Fibroblast of lung (primary cell): ENCODE data around the gene CCDC142. TPM values are rescaled to one million over a fixed set of nuclear protein-coding genes. Genes with fewer than 3 reads are reported as not detected.
A peak's percentile ranks its signal among the peaks of the same experiment; 100 is the strongest.

ENCODE experiments used
- DNase-seq, 2 donors: peaks; one replicate each; pipeline versions ENCODE4 v3.0.0 to v3.0.0-alpha.2; 2010; ENCODE audit warnings: low read depth in 2 of 2
- H2AFZ ChIP-seq: 2 replicates; pipeline ENCODE4 v1.5.1; 2012; ENCODE audit warnings: low read length, control low read depth, inconsistent platforms
- H3K27ac ChIP-seq: 2 replicates; pipeline ENCODE4 v1.5.1; 2011; ENCODE audit warnings: low read length, control low read depth; ENCODE audit not compliant: insufficient read depth
- H3K27me3 ChIP-seq: 2 replicates; pipeline ENCODE4 v1.5.1; 2011; ENCODE audit warnings: mild to moderate bottlenecking, low read length; ENCODE audit not compliant: control insufficient read depth, insufficient read depth
- H3K36me3 ChIP-seq: 2 replicates; pipeline ENCODE4 v1.5.1; 2011; ENCODE audit warnings: low read length; ENCODE audit not compliant: control insufficient read depth, insufficient read depth
- H3K4me1 ChIP-seq: 2 replicates; pipeline ENCODE4 v1.5.1; 2011; ENCODE audit warnings: low read length; ENCODE audit not compliant: control insufficient read depth, insufficient read depth; ENCODE audit errors: extremely low read depth
- H3K4me2 ChIP-seq: 2 replicates; pipeline ENCODE4 v1.5.1; 2011; ENCODE audit warnings: low read length, control low read depth; ENCODE audit not compliant: insufficient read depth; ENCODE audit errors: extremely low read depth
- H3K4me3 ChIP-seq, 4 experiments: fragments of 200-600 bp in 1 of 4; sonication (generic) in 1 of 4; replicated peaks in 1 of 4; 2 replicates each; pipeline ENCODE4 v1.5.1; 2011 to 2016; ENCODE audit warnings: low read length in 4 of 4, low read depth in 3 of 4, mild to moderate bottlenecking in 3 of 4, control low read depth in 2 of 4, inconsistent platforms in 1 of 4, mixed read lengths in 1 of 4; ENCODE audit not compliant: insufficient read depth in 1 of 4; ENCODE audit errors: control extremely low read depth in 1 of 4
- H3K79me2 ChIP-seq: 2 replicates; pipeline ENCODE4 v1.5.1; 2012; ENCODE audit warnings: mild to moderate bottlenecking, low read length, inconsistent platforms; ENCODE audit not compliant: control insufficient read depth, insufficient read depth
- H3K9ac ChIP-seq: 2 replicates; pipeline ENCODE4 v1.5.1; 2011; ENCODE audit warnings: mild to moderate bottlenecking, low read length, control low read depth; ENCODE audit not compliant: insufficient read depth
- H3K9me3 ChIP-seq: 2 replicates; pipeline ENCODE4 v1.5.1; 2012; ENCODE audit warnings: low read depth, low read length; ENCODE audit not compliant: control insufficient read depth, insufficient read depth
- H4K20me1 ChIP-seq: 2 replicates; pipeline ENCODE4 v1.5.1; 2011; ENCODE audit warnings: low read length; ENCODE audit not compliant: control insufficient read depth, insufficient read depth; ENCODE audit errors: extremely low read depth
- CTCF ChIP-seq, 2 donors: IDR thresholded peaks in 1 of 2; conservative IDR thresholded peaks in 1 of 2; 1 replicate in 1 of 2; 2 replicates in 1 of 2; pipeline ENCODE4 v1.5.1; 2011 to 2012; ENCODE audit warnings: low read length in 2 of 2, control low read depth in 1 of 2, inconsistent platforms in 1 of 2, low read depth in 1 of 2, mild to moderate bottlenecking in 1 of 2
- EZH2 ChIP-seq: IDR thresholded peaks from 2 replicates; pipeline ENCODE4 v1.5.1; 2012; ENCODE audit warnings: low read length, control low read depth, mild to moderate bottlenecking; ENCODE audit errors: missing control alignments
- polyA plus RNA-seq, 2 donors: library from polyadenylated mRNA; depleted of rRNA in 1 of 2; stranded (reverse) in 1 of 2; unstranded in 1 of 2; fragments of >200 nt; gene quantifications; 2 replicates each; pipeline ENCODE4 v1.2.1, GENCODE V29; 2011 to 2012; ENCODE audit warnings: missing spikeins in 1 of 2
- total RNA-seq: library from RNA; depleted of rRNA; stranded (reverse); fragments of >200 nt; gene quantifications from 2 replicates; pipeline ENCODE4 v1.2.1, GENCODE V29; 2014

CCDC142 gene
- total and polyA plus RNA-seq, 2 donors (not counting 1 experiment from before 2014, with no cell fraction given): 3.8 to 21.3 TPM

- no peak overlapping the region for H3K27ac ChIP-seq
- H3K4me3 ChIP-seq: peak overlapping the region; percentile 44 to 58 (median 48)
- peak overlapping the region; percentile 98 for H3K4me2 ChIP-seq
- H2AFZ ChIP-seq: peak overlapping the region; percentile 71
- H3K27me3 ChIP-seq: no peaks in the 10 kb centered on the region
- no peaks in the 10 kb centered on the region for H4K20me1 ChIP-seq
- DNase-seq: no peak
- H3K79me2 ChIP-seq: no peaks in the 10 kb centered on the region
- no peaks in the 10 kb centered on the region for H3K36me3 ChIP-seq
- peaks cover 9% of the 10 kb centered on the region for H3K4me1 ChIP-seq
- no peak overlapping the region for H3K9ac ChIP-seq
- no peaks in the 10 kb centered on the region for H3K9me3 ChIP-seq
- TF ChIP-seq CTCF (conservative IDR thresholded peaks at IDR 0.05 in 1 of 2, IDR thresholded peaks at IDR 0.05 in 1 of 2; ENCODE audit: low read depth in 1 of 2, low read length in 2 of 2) (no peak), EZH2 (peak; percentile 68)
Observed at GRCh38 chr2:74498500-74499266, 15.9 kb upstream of the CCDC142 start.

GRCh38 chr2:74497777-74498499 lies 15.1 kb upstream of the CCDC142 start:
- Histone ChIP-seq H3K27ac (no peak overlapping the region), H3K27me3 (no peaks in the 10 kb centered on the region), H2AFZ (peak overlapping the region; percentile 71), H3K9ac (no peak overlapping the region), H3K4me3 (peak overlapping the region; percentile 44 to 58 (median 48)), H3K4me2 (peak overlapping the region; percentile 98), H3K9me3 (no peaks in the 10 kb centered on the region), H4K20me1 (no peaks in the 10 kb centered on the region), H3K36me3 (peaks cover 2% of the 10 kb centered on the region), H3K79me2 (no peaks in the 10 kb centered on the region), H3K4me1 (peaks cover 7% of the 10 kb centered on the region)
- TF ChIP-seq CTCF (conservative IDR thresholded peaks at IDR 0.05 in 1 of 2, IDR thresholded peaks at IDR 0.05 in 1 of 2; ENCODE audit: low read depth in 1 of 2, low read length in 2 of 2) (no peak), EZH2 (no peak)
- DNase-seq: no peak

GRCh38 chr2:74496997-74497776 lies 14.4 kb upstream of the CCDC142 start:
- no peak for DNase-seq
- Histone ChIP-seq H3K36me3 (peaks cover 6% of the 10 kb centered on the region), H3K4me1 (peaks cover 7% of the 10 kb centered on the region), H3K27ac (no peak overlapping the region), H3K9me3 (no peaks in the 10 kb centered on the region), H3K9ac (no peak overlapping the region), H3K4me3 (no peak overlapping the region), H4K20me1 (no peaks in the 10 kb centered on the region), H3K27me3 (no peaks in the 10 kb centered on the region), H2AFZ (no peak overlapping the region), H3K4me2 (no peak overlapping the region), H3K79me2 (no peaks in the 10 kb centered on the region)
- TF ChIP-seq EZH2 (no peak), CTCF (conservative IDR thresholded peaks at IDR 0.05 in 1 of 2, IDR thresholded peaks at IDR 0.05 in 1 of 2; ENCODE audit: low read depth in 1 of 2, low read length in 2 of 2) (no peak)
